OCI-LY1 (cell line): ENCODE measurements around the gene CYB5B.

Source experiments
- H2AFZ ChIP-seq: fragments of 200-600 bp; sonication (generic), shearing (Covaris generic); 2 replicates; pipeline ENCODE4 v1.6.0; 2014; ENCODE audit warnings: antibody characterized with exemption, mild to moderate bottlenecking, low read length
- H3F3A ChIP-seq: fragments of 200-600 bp; sonication (generic), shearing (Covaris generic); 2 replicates; pipeline ENCODE4 v1.6.0; 2014; ENCODE audit warnings: mild to moderate bottlenecking, antibody characterized with exemption, low read length, moderate library complexity; ENCODE audit not compliant: insufficient read depth
- H3K27ac ChIP-seq: fragments of 200-600 bp; sonication (generic); 2 replicates; pipeline ENCODE4 v1.5.1; 2014; ENCODE audit warnings: low read length, mixed run types, mild to moderate bottlenecking, low read depth; ENCODE audit not compliant: poor library complexity, severe bottlenecking
- H3K27me3 ChIP-seq: fragments of 200-600 bp; sonication (generic); 2 replicates; pipeline ENCODE4 v1.6.0; 2014; ENCODE audit warnings: antibody characterized with exemption, mild to moderate bottlenecking, low read length, moderate library complexity; ENCODE audit not compliant: insufficient read depth
- H3K36me3 ChIP-seq: fragments of 200-600 bp; sonication (generic); 2 replicates; pipeline ENCODE4 v1.6.1; 2014; ENCODE audit warnings: mild to moderate bottlenecking, antibody characterized with exemption, low read length, moderate library complexity, mixed read lengths; ENCODE audit not compliant: insufficient read depth
- H3K4me1 ChIP-seq: fragments of 200-600 bp; sonication (generic); 2 replicates; pipeline ENCODE4 v1.5.1; 2014; ENCODE audit warnings: mild to moderate bottlenecking, low read length, moderate library complexity; ENCODE audit not compliant: insufficient read depth, severe bottlenecking
- H3K4me2 ChIP-seq: fragments of 200-600 bp; sonication (generic), shearing (Covaris generic); 2 replicates; pipeline ENCODE4 v1.6.1; 2014; ENCODE audit warnings: low read length
- H3K4me3 ChIP-seq: fragments of 200-600 bp; sonication (generic); 2 replicates; pipeline ENCODE4 v1.5.1; 2014; ENCODE audit warnings: low read length, low read depth, mild to moderate bottlenecking, mixed read lengths; ENCODE audit not compliant: poor library complexity, severe bottlenecking
- H3K79me2 ChIP-seq: fragments of 200-600 bp; shearing (Covaris generic); 2 replicates; pipeline ENCODE4 v1.6.1; 2016; ENCODE audit warnings: mixed run types, low read length, mixed read lengths; ENCODE audit not compliant: insufficient read depth
- H3K9ac ChIP-seq: fragments of 200-600 bp; sonication (generic), shearing (Covaris generic); 2 replicates; pipeline ENCODE4 v1.6.1; 2014; ENCODE audit warnings: mild to moderate bottlenecking, low read length, mixed read lengths
- H3K9me2 ChIP-seq: fragments of 200-600 bp; sonication (generic), shearing (Covaris generic); 2 replicates; pipeline ENCODE4 v1.6.1; 2014; ENCODE audit warnings: low read depth, mild to moderate bottlenecking, low read length, mixed read lengths
- H3K9me3 ChIP-seq: fragments of 200-600 bp; shearing (Covaris generic); 2 replicates; pipeline ENCODE4 v1.6.1; 2014; ENCODE audit warnings: low read length, mixed read lengths
- H4K20me1 ChIP-seq: fragments of 200-600 bp; sonication (generic), shearing (Covaris generic); 2 replicates; pipeline ENCODE4 v1.6.0; 2016; ENCODE audit warnings: mild to moderate bottlenecking, low read length; ENCODE audit not compliant: insufficient read depth
- EZH2 ChIP-seq: fragments of 200-600 bp; sonication (generic), shearing (Covaris generic); IDR thresholded peaks from 2 replicates; pipeline ENCODE4 v1.8.0; 2017; ENCODE audit warnings: borderline replicate concordance, mixed run types, mild to moderate bottlenecking, antibody characterized with exemption, low read length, moderate library complexity, mixed read lengths
- TF ChIP-seq, protein P1 (sequence below): fragments of 200-600 bp; sonication (generic), shearing (Covaris generic); IDR thresholded peaks from 2 replicates; pipeline ENCODE4 v1.5.1; 2017; ENCODE audit warnings: mild to moderate bottlenecking, antibody characterized with exemption, low read length, moderate library complexity, mixed read lengths

CYB5B gene

GRCh38 chr16:69407702-69408323 lies 16.6 kb upstream of the CYB5B start:
- H3K9me2 ChIP-seq, result no peaks in the 10 kb centered on the region
- H3K36me3 ChIP-seq, result no peaks in the 10 kb centered on the region
- TF ChIP-seq, protein P1, sequence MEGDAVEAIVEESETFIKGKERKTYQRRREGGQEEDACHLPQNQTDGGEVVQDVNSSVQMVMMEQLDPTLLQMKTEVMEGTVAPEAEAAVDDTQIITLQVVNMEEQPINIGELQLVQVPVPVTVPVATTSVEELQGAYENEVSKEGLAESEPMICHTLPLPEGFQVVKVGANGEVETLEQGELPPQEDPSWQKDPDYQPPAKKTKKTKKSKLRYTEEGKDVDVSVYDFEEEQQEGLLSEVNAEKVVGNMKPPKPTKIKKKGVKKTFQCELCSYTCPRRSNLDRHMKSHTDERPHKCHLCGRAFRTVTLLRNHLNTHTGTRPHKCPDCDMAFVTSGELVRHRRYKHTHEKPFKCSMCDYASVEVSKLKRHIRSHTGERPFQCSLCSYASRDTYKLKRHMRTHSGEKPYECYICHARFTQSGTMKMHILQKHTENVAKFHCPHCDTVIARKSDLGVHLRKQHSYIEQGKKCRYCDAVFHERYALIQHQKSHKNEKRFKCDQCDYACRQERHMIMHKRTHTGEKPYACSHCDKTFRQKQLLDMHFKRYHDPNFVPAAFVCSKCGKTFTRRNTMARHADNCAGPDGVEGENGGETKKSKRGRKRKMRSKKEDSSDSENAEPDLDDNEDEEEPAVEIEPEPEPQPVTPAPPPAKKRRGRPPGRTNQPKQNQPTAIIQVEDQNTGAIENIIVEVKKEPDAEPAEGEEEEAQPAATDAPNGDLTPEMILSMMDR, result no peak
- TF ChIP-seq EZH2, result no peak
- no peaks in the 10 kb centered on the region for H3K4me1 ChIP-seq
- H3K79me2 ChIP-seq, result no peaks in the 10 kb centered on the region
- no peak overlapping the region for H3K4me2 ChIP-seq
- H3K4me3 ChIP-seq, result no peak overlapping the region
- no peak overlapping the region for H3K9ac ChIP-seq
- H3K27ac ChIP-seq, result no peak overlapping the region
- H3F3A ChIP-seq, result no peaks in the 10 kb centered on the region
- H2AFZ ChIP-seq, result no peak overlapping the region
- no peaks in the 10 kb centered on the region for H3K9me3 ChIP-seq
- H4K20me1 ChIP-seq, result no peaks in the 10 kb centered on the region
- H3K27me3 ChIP-seq, result no peaks in the 10 kb centered on the region

- H4K20me1 ChIP-seq, result no peaks in the 10 kb centered on the region
- H3K4me1 ChIP-seq, result no peaks in the 10 kb centered on the region
- no peak overlapping the region for H3K4me2 ChIP-seq
- no peaks in the 10 kb centered on the region for H3K27me3 ChIP-seq
- H3K36me3 ChIP-seq, result no peaks in the 10 kb centered on the region
- no peaks in the 10 kb centered on the region for H3K79me2 ChIP-seq
- H3K9me2 ChIP-seq, result no peaks in the 10 kb centered on the region
- TF ChIP-seq EZH2, result no peak
- H3K9me3 ChIP-seq, result no peaks in the 10 kb centered on the region
- H3K4me3 ChIP-seq, result no peak overlapping the region
- H3F3A ChIP-seq, result no peaks in the 10 kb centered on the region
- H3K9ac ChIP-seq, result no peak overlapping the region
- no peak overlapping the region for H2AFZ ChIP-seq
- no peak overlapping the region for H3K27ac ChIP-seq
Measured at GRCh38 chr16:69408475-69408874, 15.9 kb upstream of the CYB5B start.

DNA sequence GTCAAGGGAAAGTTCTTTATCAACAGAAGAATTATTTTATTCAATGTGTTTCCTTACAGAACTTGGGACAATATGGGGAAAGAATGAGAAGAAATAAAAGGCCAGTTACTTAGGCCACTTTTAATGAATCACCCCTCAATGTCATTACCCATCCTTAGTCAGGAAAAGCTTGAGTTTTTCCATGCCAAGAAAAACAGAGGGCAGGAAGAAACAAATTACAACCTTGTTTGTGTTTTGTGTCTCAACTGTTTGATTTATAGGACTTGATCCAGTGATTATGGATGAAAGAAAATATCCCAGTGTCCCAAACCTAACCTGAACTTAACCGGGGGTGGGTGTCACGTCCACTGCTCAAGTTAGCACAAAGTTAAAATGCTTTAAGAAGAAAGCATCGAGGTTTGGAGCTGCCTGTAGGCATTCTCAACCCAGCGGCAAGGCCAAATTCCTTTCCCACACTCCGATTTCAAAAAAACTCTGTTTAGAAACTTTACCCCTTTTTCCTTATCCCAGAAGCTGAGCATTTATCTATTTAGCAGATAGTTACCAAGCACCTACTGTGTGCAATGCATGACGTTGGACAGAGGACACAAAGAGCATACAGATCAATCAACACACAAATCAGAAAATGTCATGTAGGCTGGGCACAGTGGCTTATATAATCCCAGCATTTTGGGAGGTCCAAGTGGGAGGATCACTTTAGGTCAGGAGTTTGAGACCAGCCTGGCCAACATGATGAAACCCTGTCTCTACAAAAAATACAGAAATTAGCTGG lies 14.0 kb upstream of the CYB5B start:
- H3K9me2 ChIP-seq, result no peaks in the 10 kb centered on the region
- H3K9ac ChIP-seq, result no peak overlapping the region
- no peaks in the 10 kb centered on the region for H3K4me1 ChIP-seq
- H4K20me1 ChIP-seq, result no peaks in the 10 kb centered on the region
- H3K27ac ChIP-seq, result no peak overlapping the region
- H3K4me2 ChIP-seq, result no peak overlapping the region
- no peaks in the 10 kb centered on the region for H3K79me2 ChIP-seq
- H3K27me3 ChIP-seq, result no peaks in the 10 kb centered on the region
- H3F3A ChIP-seq, result no peaks in the 10 kb centered on the region
- H2AFZ ChIP-seq, result no peak overlapping the region
- TF ChIP-seq EZH2, result no peak
- TF ChIP-seq, protein P1, result no peak
- H3K4me3 ChIP-seq, result no peak overlapping the region
- no peaks in the 10 kb centered on the region for H3K36me3 ChIP-seq
- H3K9me3 ChIP-seq, result no peaks in the 10 kb centered on the region
